Cardiac muscle cell (in vitro differentiated cells and primary cell): Measurements from ENCODE around the gene GOT1. TPM values are rescaled to one million over a fixed set of nuclear protein-coding genes. Genes with fewer than 3 reads are reported as not detected.

ENCODE experiments used
- DNase-seq, 2 donors: peaks; one replicate each; pipeline versions ENCODE4 v3.0.0 to v3.0.0-alpha.2; 2010 to 2017; ENCODE audit warnings: low read depth in 1 of 2, low spot score in 1 of 2
- H3K27ac ChIP-seq: fragments of 200-600 bp; sonication (generic); 2 replicates; pipeline ENCODE4 v1.5.1; 2016
- H3K27me3 ChIP-seq: fragments of 200-600 bp; sonication (generic); 2 replicates; pipeline ENCODE4 v1.6.0; 2016; ENCODE audit warnings: control low read depth
- H3K36me3 ChIP-seq: fragments of 200-600 bp; sonication (generic); 2 replicates; pipeline ENCODE4 v1.5.1; 2016; ENCODE audit warnings: control low read depth
- H3K4me1 ChIP-seq: fragments of 200-600 bp; sonication (generic); 2 replicates; pipeline ENCODE4 v1.8.1; 2017; ENCODE audit warnings: low read depth, mild to moderate bottlenecking, mixed run types
- H3K4me3 ChIP-seq: fragments of 200-600 bp; sonication (generic); 2 replicates; pipeline ENCODE4 v1.5.1; 2016; ENCODE audit warnings: mild to moderate bottlenecking
- H3K9me3 ChIP-seq: fragments of 200-600 bp; sonication (generic); 2 replicates; pipeline ENCODE4 v1.5.1; 2017; ENCODE audit warnings: low read depth, mild to moderate bottlenecking, control low read depth
- polyA plus RNA-seq: library from polyadenylated mRNA; unstranded; fragments of >200 nt; fragmentation: Nextera tagmentation; extraction: Ambion mirVana; gene quantifications from 2 replicates; pipeline ENCODE4 v1.2.1, GENCODE V29; 2016
- total RNA-seq: library from RNA; depleted of rRNA; stranded (reverse); fragments of >200 nt; gene quantifications from 2 replicates; pipeline ENCODE4 v1.2.3, GENCODE V29; 2016
- TF ChIP-seq, protein P1 (sequence below): IDR thresholded peaks from 2 replicates; pipeline ENCODE4 v1.5.1; 2012; ENCODE audit warnings: low read depth, mild to moderate bottlenecking, low read length

GOT1 gene
- total and polyA plus RNA-seq, 2 experiments from 2014 or later = 114 to 243 TPM

DNA sequence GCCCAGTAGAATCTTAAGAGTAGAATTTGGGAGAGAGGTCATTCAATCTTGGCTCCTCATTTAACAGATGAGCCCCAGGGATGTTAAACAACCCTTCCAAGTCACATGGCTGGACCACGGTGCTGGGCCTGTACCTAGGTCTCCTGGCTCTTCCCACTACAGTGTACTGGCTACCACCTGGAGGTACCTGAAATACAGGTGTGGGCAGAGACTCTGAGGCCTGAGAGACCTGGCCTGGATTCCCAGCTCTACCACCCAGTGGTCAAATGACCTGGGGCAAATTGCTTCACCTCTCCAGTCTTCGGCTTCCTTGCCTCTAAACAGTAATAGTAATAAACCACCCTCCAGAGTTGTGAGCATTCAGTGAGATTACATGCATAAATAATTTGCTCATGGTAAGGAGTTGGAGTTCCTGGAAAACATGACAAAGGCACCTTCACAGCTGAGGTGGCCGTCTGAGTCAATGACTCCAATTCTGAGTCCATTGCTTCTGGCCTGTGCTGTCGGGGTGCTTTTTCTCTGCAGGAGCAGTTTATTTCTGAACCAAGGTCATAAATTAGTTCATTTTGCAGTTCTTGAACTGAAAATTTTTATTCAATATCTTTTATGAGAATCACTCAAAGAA lies 2.7 kb downstream of the GOT1 start:
- Histone ChIP-seq H3K36me3 (peaks cover 6% of the 10 kb centered on the region), H3K9me3 (no peaks in the 10 kb centered on the region), H3K4me1 (peaks cover 13% of the 10 kb centered on the region), H3K27me3 (no peaks in the 10 kb centered on the region), H3K27ac (no peak overlapping the region), H3K4me3 (no peak overlapping the region)
- DNase-seq = no peak
- TF ChIP-seq, protein P1, sequence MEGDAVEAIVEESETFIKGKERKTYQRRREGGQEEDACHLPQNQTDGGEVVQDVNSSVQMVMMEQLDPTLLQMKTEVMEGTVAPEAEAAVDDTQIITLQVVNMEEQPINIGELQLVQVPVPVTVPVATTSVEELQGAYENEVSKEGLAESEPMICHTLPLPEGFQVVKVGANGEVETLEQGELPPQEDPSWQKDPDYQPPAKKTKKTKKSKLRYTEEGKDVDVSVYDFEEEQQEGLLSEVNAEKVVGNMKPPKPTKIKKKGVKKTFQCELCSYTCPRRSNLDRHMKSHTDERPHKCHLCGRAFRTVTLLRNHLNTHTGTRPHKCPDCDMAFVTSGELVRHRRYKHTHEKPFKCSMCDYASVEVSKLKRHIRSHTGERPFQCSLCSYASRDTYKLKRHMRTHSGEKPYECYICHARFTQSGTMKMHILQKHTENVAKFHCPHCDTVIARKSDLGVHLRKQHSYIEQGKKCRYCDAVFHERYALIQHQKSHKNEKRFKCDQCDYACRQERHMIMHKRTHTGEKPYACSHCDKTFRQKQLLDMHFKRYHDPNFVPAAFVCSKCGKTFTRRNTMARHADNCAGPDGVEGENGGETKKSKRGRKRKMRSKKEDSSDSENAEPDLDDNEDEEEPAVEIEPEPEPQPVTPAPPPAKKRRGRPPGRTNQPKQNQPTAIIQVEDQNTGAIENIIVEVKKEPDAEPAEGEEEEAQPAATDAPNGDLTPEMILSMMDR = no peak

- TF ChIP-seq, protein P1 = no peak
- Histone ChIP-seq H3K4me1 (peaks cover 12% of the 10 kb centered on the region), H3K36me3 (peaks cover 6% of the 10 kb centered on the region), H3K4me3 (no peak overlapping the region), H3K9me3 (no peaks in the 10 kb centered on the region), H3K27me3 (no peaks in the 10 kb centered on the region), H3K27ac (no peak overlapping the region)
- no peak for DNase-seq
Measured at GRCh38 chr10:99426689-99427088, 3.7 kb downstream of the GOT1 start.

GRCh38 chr10:99425204-99425603 lies 5.2 kb downstream of the GOT1 start:
- peaks cover 11% of the 10 kb centered on the region for H3K36me3 ChIP-seq
- TF ChIP-seq, protein P1 = no peak
- peaks cover 13% of the 10 kb centered on the region for H3K4me1 ChIP-seq
- H3K9me3 ChIP-seq = no peaks in the 10 kb centered on the region
- no peak overlapping the region for H3K4me3 ChIP-seq
- H3K27me3 ChIP-seq = no peaks in the 10 kb centered on the region
- no peak for DNase-seq
- H3K27ac ChIP-seq = no peak overlapping the region

GRCh38 chr10:99424656-99425055 lies 5.8 kb downstream of the GOT1 start:
- Histone ChIP-seq H3K4me3 (no peak overlapping the region), H3K27me3 (no peaks in the 10 kb centered on the region), H3K9me3 (no peaks in the 10 kb centered on the region), H3K4me1 (peaks cover 10% of the 10 kb centered on the region), H3K36me3 (peaks cover 17% of the 10 kb centered on the region), H3K27ac (no peak overlapping the region)
- no peak for DNase-seq
- TF ChIP-seq, protein P1 = no peak

GRCh38 chr10:99422529-99423096 lies 7.8 kb downstream of the GOT1 start:
- no peak overlapping the region for H3K27ac ChIP-seq
- no peak for DNase-seq
- H3K4me1 ChIP-seq = peaks cover 4% of the 10 kb centered on the region
- no peaks in the 10 kb centered on the region for H3K27me3 ChIP-seq
- no peaks in the 10 kb centered on the region for H3K9me3 ChIP-seq
- H3K36me3 ChIP-seq = peaks cover 29% of the 10 kb centered on the region
- TF ChIP-seq, protein P1 = no peak
- H3K4me3 ChIP-seq = no peak overlapping the region
